WTC11 (cell line): ENCODE measurements around the gene PRELID2. TPM values are rescaled to one million over a fixed set of nuclear protein-coding genes. Genes with fewer than 3 reads are reported as not detected.

ENCODE experiments used
- ATAC-seq: fragments of 200-7000 bp; cut with Tn5 transposase; 2 replicates; pipeline ENCODE4 v1.10.0; 2021; ENCODE audit warnings: mild to moderate bottlenecking, moderate library complexity
- CTCF ChIA-PET: fragments of 300-600 bp; sonication (Branson Sonifier 250); formaldehyde crosslinking; loops from one replicate; lab custom pipeline; 2021; ENCODE audit warnings: antibody characterized with exemption; lab: Charles Lee
- POLR2A ChIA-PET: fragments of 350-600 bp; sonication (Branson Sonifier 250); formaldehyde crosslinking; loops from one replicate; lab custom pipeline; 2021; ENCODE audit warnings: antibody characterized with exemption; lab: Charles Lee
- DNase-seq: peaks from one replicate; pipeline ENCODE4 v3.0.0; 2021; ENCODE audit warnings: low spot score
- H3K27ac Mint-ChIP-seq: 2 replicates; pipeline ENCODE4 v1.8.0; 2021; ENCODE audit warnings: mixed read lengths
- H3K27me3 Mint-ChIP-seq: 2 replicates; pipeline ENCODE4 v1.8.0; 2021; ENCODE audit warnings: low read depth, mild to moderate bottlenecking, moderate library complexity, mixed read lengths
- H3K36me3 Mint-ChIP-seq: 2 replicates; pipeline ENCODE4 v1.8.0; 2021; ENCODE audit warnings: mixed read lengths
- H3K4me1 Mint-ChIP-seq: 2 replicates; pipeline ENCODE4 v1.8.0; 2022; ENCODE audit warnings: mixed read lengths
- H3K4me3 Mint-ChIP-seq: 2 replicates; pipeline ENCODE4 v1.8.0; 2021; ENCODE audit warnings: mild to moderate bottlenecking, moderate library complexity, mixed read lengths
- H3K9me3 Mint-ChIP-seq: 2 replicates; pipeline ENCODE4 v1.8.0; 2021; ENCODE audit warnings: mixed read lengths
- AFF4 ChIP-seq: sonication (generic); formaldehyde crosslinking; IDR thresholded peaks from 2 replicates; pipeline ENCODE4 v1.8.1; 2023; ENCODE audit warnings: mild to moderate bottlenecking, missing genetic modification reagents, borderline replicate concordance
- AR ChIP-seq: fragments of 250-450 bp; sonication (Bioruptor Pico); IDR thresholded peaks from 2 replicates; pipeline ENCODE4 v1.9.0; 2021; ENCODE audit warnings: mild to moderate bottlenecking
- EMX1 ChIP-seq: fragments of 250-450 bp; sonication (Bioruptor Pico); IDR thresholded peaks from 2 replicates; pipeline ENCODE4 v1.8.0; 2021; ENCODE audit warnings: mild to moderate bottlenecking
- FOXK1 ChIP-seq: sonication (generic); formaldehyde crosslinking; IDR thresholded peaks from 2 replicates; pipeline ENCODE4 v1.8.0; 2022; ENCODE audit warnings: mild to moderate bottlenecking, moderate library complexity, missing genetic modification reagents
- GABPB1 ChIP-seq: sonication (generic); formaldehyde crosslinking; IDR thresholded peaks from 2 replicates; pipeline ENCODE4 v1.8.1; 2023; ENCODE audit warnings: mild to moderate bottlenecking, missing genetic modification reagents
- IRF1 ChIP-seq: sonication (generic); formaldehyde crosslinking; IDR thresholded peaks from 2 replicates; pipeline ENCODE4 v1.8.0; 2023; ENCODE audit warnings: missing genetic modification reagents
- MXD4 ChIP-seq: fragments of 250-450 bp; sonication (Bioruptor Pico); IDR thresholded peaks from 2 replicates; pipeline ENCODE4 v1.8.0; 2021; ENCODE audit warnings: mild to moderate bottlenecking, moderate library complexity, borderline replicate concordance
- NFYB ChIP-seq: sonication (generic); formaldehyde crosslinking; conservative IDR thresholded peaks from 2 replicates; pipeline ENCODE4 v1.8.0; 2022; ENCODE audit warnings: low read depth, missing genetic modification reagents
- NR1H2 ChIP-seq: sonication (generic); formaldehyde crosslinking; IDR thresholded peaks from 2 replicates; pipeline ENCODE4 v1.9.0; 2021; ENCODE audit warnings: mild to moderate bottlenecking, moderate library complexity, missing genetic modification reagents
- OVOL2 ChIP-seq: fragments of 250-450 bp; sonication (Bioruptor Pico); IDR thresholded peaks from 2 replicates; pipeline ENCODE4 v1.9.0; 2021; ENCODE audit warnings: mild to moderate bottlenecking, borderline replicate concordance
- RELA ChIP-seq: sonication (generic); formaldehyde crosslinking; IDR thresholded peaks from 2 replicates; pipeline ENCODE4 v1.8.1; 2022; ENCODE audit warnings: missing genetic modification reagents, mild to moderate bottlenecking, borderline replicate concordance
- SMAD4 ChIP-seq: sonication (generic); formaldehyde crosslinking; IDR thresholded peaks from 2 replicates; pipeline ENCODE4 v1.8.0; 2022; ENCODE audit warnings: mild to moderate bottlenecking, missing genetic modification reagents
- SOX15 ChIP-seq: fragments of 250-450 bp; sonication (Bioruptor Pico); IDR thresholded peaks from 2 replicates; pipeline ENCODE4 v1.9.0; 2021; ENCODE audit warnings: mild to moderate bottlenecking
- SP1 ChIP-seq: sonication (generic); formaldehyde crosslinking; conservative IDR thresholded peaks from 2 replicates; pipeline ENCODE4 v1.8.1; 2022; ENCODE audit warnings: missing genetic modification reagents
- TEAD4 ChIP-seq: sonication (generic); formaldehyde crosslinking; IDR thresholded peaks from 2 replicates; pipeline ENCODE4 v1.8.0; 2022; ENCODE audit warnings: mild to moderate bottlenecking, missing genetic modification reagents
- ZBTB43 ChIP-seq: sonication (generic); formaldehyde crosslinking; IDR thresholded peaks from 2 replicates; pipeline ENCODE4 v1.8.1; 2023; ENCODE audit warnings: mild to moderate bottlenecking, missing genetic modification reagents
- ZNF416 ChIP-seq: fragments of 250-450 bp; sonication (Bioruptor Pico); IDR thresholded peaks from 2 replicates; pipeline ENCODE4 v1.9.0; 2021; ENCODE audit warnings: mild to moderate bottlenecking, inconsistent platforms
- ZNF512 ChIP-seq: sonication (generic); formaldehyde crosslinking; IDR thresholded peaks from 2 replicates; pipeline ENCODE4 v1.8.1; 2022; ENCODE audit warnings: missing genetic modification reagents, borderline replicate concordance
- total RNA-seq: library from RNA; stranded (reverse); gene quantifications from 3 replicates; pipeline ENCODE4 v1.2.3, GENCODE V29; 2021
- TF ChIP-seq, protein P1 (sequence below): sonication (generic); formaldehyde crosslinking; IDR thresholded peaks from 2 replicates; pipeline ENCODE4 v1.8.0; 2022; ENCODE audit warnings: missing genetic modification reagents
- TF ChIP-seq, protein P2 (sequence below): sonication (generic); formaldehyde crosslinking; IDR thresholded peaks from 2 replicates; pipeline ENCODE4 v1.8.1; 2022; ENCODE audit warnings: mild to moderate bottlenecking, missing genetic modification reagents, moderate library complexity, borderline replicate concordance

Gene PRELID2
- total RNA-seq, 1 experiment from 2014 or later: 10.0 TPM

DNA sequence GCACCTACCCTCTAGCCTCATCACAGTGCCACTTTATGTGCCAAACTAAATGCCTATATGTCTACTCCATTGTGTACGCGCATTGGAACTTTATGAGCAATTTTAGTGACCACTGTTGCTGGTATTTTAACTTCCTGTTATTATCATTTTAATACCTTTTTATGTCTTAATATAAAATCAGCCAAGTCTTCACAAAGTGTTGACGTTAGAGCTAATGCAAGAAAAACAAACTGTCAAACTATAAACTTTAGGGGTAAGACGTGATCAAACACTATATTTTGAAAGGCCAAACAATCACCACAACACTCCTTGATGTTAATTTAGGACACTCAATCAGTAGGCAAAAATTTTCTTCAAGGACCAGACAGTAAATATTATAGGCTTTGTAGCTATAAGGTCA is 73.9 kb downstream of the PRELID2 start:
- DNase-seq: no peak
- H3K27me3 Mint-ChIP-seq: no peaks in the 10 kb centered on the region
- peaks cover 9% of the 10 kb centered on the region for H3K4me1 Mint-ChIP-seq
- ATAC-seq: no peak
- ChIA-PET CTCF (no interaction called here), POLR2A (no interaction called here)
- TF ChIP-seq OVOL2 (CRISPR knock-in tag): no peak
- TF ChIP-seq MXD4 (CRISPR knock-in tag): no peak
- TF ChIP-seq EMX1: no peak
- no peak for TF ChIP-seq RELA (CRISPR knock-in tag)
- TF ChIP-seq IRF1 (CRISPR knock-in tag): no peak
- TF ChIP-seq, protein P1, sequence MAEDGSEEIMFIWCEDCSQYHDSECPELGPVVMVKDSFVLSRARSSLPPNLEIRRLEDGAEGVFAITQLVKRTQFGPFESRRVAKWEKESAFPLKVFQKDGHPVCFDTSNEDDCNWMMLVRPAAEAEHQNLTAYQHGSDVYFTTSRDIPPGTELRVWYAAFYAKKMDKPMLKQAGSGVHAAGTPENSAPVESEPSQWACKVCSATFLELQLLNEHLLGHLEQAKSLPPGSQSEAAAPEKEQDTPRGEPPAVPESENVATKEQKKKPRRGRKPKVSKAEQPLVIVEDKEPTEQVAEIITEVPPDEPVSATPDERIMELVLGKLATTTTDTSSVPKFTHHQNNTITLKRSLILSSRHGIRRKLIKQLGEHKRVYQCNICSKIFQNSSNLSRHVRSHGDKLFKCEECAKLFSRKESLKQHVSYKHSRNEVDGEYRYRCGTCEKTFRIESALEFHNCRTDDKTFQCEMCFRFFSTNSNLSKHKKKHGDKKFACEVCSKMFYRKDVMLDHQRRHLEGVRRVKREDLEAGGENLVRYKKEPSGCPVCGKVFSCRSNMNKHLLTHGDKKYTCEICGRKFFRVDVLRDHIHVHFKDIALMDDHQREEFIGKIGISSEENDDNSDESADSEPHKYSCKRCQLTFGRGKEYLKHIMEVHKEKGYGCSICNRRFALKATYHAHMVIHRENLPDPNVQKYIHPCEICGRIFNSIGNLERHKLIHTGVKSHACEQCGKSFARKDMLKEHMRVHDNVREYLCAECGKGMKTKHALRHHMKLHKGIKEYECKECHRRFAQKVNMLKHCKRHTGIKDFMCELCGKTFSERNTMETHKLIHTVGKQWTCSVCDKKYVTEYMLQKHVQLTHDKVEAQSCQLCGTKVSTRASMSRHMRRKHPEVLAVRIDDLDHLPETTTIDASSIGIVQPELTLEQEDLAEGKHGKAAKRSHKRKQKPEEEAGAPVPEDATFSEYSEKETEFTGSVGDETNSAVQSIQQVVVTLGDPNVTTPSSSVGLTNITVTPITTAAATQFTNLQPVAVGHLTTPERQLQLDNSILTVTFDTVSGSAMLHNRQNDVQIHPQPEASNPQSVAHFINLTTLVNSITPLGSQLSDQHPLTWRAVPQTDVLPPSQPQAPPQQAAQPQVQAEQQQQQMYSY: no peak
- TF ChIP-seq SP1: no peak
- no peak for TF ChIP-seq SOX15 (CRISPR knock-in tag)
- TF ChIP-seq ZBTB43 (CRISPR knock-in tag): no peak
- TF ChIP-seq ZNF416 (CRISPR knock-in tag): no peak
- no peak for TF ChIP-seq NR1H2 (CRISPR knock-in tag)
- no peak for TF ChIP-seq ZNF512 (CRISPR knock-in tag)
- TF ChIP-seq, protein P2, sequence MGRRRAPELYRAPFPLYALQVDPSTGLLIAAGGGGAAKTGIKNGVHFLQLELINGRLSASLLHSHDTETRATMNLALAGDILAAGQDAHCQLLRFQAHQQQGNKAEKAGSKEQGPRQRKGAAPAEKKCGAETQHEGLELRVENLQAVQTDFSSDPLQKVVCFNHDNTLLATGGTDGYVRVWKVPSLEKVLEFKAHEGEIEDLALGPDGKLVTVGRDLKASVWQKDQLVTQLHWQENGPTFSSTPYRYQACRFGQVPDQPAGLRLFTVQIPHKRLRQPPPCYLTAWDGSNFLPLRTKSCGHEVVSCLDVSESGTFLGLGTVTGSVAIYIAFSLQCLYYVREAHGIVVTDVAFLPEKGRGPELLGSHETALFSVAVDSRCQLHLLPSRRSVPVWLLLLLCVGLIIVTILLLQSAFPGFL (CRISPR knock-in tag): no peak
- no peak overlapping the region for H3K4me3 Mint-ChIP-seq
- H3K9me3 Mint-ChIP-seq: no peaks in the 10 kb centered on the region
- H3K36me3 Mint-ChIP-seq: no peaks in the 10 kb centered on the region
- H3K27ac Mint-ChIP-seq: no peak overlapping the region

DNA sequence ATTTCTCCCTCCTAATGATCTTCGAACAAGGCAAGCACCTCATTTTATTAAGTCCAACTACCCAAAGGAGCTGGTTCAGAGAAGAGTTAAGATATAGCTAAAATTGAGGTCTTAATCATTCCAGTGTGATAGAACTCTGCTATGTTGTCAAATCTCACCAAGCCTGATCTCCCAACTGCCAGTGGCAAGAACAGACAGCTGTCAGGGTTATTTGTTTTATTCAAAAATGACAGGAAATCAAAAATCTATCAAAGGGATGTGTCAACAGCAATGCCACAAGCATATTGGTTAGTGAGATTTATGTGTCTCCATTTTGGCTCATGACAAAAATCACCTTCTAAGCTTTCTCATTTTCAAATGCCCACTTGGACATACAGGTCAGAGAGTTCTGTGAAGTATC is 74.5 kb downstream of the PRELID2 start:
- CTCF ChIA-PET: no interaction called here
- DNase-seq: no peak
- Mint-ChIP-seq H3K9me3 (no peaks in the 10 kb centered on the region), H3K27ac (no peak overlapping the region), H3K36me3 (no peaks in the 10 kb centered on the region), H3K27me3 (no peaks in the 10 kb centered on the region), H3K4me1 (peaks cover 9% of the 10 kb centered on the region), H3K4me3 (no peak overlapping the region)
- POLR2A ChIA-PET: no interaction called here
- no peak for ATAC-seq
- TF ChIP-seq, protein P2 (CRISPR knock-in tag): no peak
- TF ChIP-seq SMAD4 (CRISPR knock-in tag) (no peak), EMX1 (no peak), NFYB (CRISPR knock-in tag) (no peak), AR (no peak), GABPB1 (CRISPR knock-in tag) (no peak), AFF4 (CRISPR knock-in tag) (no peak), FOXK1 (CRISPR knock-in tag) (no peak), TEAD4 (CRISPR knock-in tag) (no peak)
